Loucy (cell line): ENCODE results near the gene KLF17.

ENCODE experiments used
- EZH2phosphoT487 ChIP-seq: fragments of 200-600 bp; IDR thresholded peaks from 2 replicates; pipeline ENCODE4 v1.6.1; 2018; ENCODE audit warnings: antibody characterized with exemption, mild to moderate bottlenecking, moderate library complexity, borderline replicate concordance
- TF ChIP-seq, protein P1 (sequence below): fragments of 200-600 bp; sonication (generic); conservative IDR thresholded peaks from 2 replicates; pipeline ENCODE4 v1.5.1; 2014; ENCODE audit warnings: mild to moderate bottlenecking, antibody characterized with exemption, low read length

DNA sequence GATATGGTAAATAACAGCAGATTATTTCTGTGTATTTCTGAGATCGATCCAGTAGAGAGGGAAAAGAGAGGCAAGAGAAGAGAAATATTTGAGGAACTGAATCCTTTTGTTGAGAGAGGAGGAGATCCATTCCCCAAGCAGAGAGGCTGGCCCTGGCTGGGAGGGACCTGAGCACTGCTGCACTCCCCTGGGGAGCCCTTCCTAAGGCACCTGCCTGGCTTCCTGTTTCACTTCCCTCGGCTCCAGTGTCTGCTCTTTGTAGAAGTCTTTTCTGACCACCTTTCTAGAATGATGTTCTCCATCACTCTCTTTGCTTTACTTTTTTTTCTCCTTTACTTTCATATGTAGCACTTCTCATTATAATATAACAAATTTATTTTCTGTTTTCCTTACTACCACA lies 45.1 kb upstream of the KLF17 start:
- TF ChIP-seq, protein P1, sequence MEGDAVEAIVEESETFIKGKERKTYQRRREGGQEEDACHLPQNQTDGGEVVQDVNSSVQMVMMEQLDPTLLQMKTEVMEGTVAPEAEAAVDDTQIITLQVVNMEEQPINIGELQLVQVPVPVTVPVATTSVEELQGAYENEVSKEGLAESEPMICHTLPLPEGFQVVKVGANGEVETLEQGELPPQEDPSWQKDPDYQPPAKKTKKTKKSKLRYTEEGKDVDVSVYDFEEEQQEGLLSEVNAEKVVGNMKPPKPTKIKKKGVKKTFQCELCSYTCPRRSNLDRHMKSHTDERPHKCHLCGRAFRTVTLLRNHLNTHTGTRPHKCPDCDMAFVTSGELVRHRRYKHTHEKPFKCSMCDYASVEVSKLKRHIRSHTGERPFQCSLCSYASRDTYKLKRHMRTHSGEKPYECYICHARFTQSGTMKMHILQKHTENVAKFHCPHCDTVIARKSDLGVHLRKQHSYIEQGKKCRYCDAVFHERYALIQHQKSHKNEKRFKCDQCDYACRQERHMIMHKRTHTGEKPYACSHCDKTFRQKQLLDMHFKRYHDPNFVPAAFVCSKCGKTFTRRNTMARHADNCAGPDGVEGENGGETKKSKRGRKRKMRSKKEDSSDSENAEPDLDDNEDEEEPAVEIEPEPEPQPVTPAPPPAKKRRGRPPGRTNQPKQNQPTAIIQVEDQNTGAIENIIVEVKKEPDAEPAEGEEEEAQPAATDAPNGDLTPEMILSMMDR: no peak
- TF ChIP-seq EZH2phosphoT487: no peak
